GM10266 (cell line): Measurements from ENCODE around the gene OR9G4.

Experiments
- DNase-seq: peaks from one replicate; pipeline ENCODE4 v3.0.0; 2012; ENCODE audit errors: extremely low spot score
- TF ChIP-seq, protein P1 (sequence below): IDR thresholded peaks from 2 replicates; pipeline ENCODE4 v1.5.1; 2012; ENCODE audit warnings: mild to moderate bottlenecking, low read depth; ENCODE audit not compliant: control insufficient read depth, insufficient read depth; ENCODE audit errors: missing control alignments

OR9G4 gene

GRCh38 chr11:56700914-56701485 lies 47.5 kb downstream of the OR9G4 start:
- TF ChIP-seq, protein P1, sequence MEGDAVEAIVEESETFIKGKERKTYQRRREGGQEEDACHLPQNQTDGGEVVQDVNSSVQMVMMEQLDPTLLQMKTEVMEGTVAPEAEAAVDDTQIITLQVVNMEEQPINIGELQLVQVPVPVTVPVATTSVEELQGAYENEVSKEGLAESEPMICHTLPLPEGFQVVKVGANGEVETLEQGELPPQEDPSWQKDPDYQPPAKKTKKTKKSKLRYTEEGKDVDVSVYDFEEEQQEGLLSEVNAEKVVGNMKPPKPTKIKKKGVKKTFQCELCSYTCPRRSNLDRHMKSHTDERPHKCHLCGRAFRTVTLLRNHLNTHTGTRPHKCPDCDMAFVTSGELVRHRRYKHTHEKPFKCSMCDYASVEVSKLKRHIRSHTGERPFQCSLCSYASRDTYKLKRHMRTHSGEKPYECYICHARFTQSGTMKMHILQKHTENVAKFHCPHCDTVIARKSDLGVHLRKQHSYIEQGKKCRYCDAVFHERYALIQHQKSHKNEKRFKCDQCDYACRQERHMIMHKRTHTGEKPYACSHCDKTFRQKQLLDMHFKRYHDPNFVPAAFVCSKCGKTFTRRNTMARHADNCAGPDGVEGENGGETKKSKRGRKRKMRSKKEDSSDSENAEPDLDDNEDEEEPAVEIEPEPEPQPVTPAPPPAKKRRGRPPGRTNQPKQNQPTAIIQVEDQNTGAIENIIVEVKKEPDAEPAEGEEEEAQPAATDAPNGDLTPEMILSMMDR: no peak

GRCh38 chr11:56700242-56700913 lies 48.1 kb downstream of the OR9G4 start:
- TF ChIP-seq, protein P1: no peak
- no peak for DNase-seq

More at GRCh38 chr11:56700914-56701485, 47.5 kb downstream of the OR9G4 start:
- no peak for DNase-seq

DNA sequence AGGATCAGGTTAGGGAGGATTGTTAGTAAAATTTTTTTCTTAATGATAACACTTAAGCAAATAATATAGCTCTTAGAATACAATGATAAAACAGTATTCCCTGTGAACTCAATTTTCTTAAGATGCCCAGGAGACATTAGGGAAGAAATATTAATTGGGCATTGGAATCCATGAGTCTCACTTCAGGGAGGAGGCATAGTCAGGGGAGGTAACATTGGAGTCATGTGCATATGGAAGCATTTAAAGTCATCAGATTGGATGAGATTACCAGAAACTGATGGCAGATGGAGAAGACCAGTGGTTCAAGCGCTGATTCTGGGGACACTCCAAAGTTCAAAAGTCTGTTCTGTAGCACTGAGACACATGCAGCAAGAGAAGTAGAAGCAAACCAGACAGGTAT lies 49.7 kb downstream of the OR9G4 start, which contains the start of gene OR9G1:
Gene OR9G1, plus strand, starts transcription at position 301 of the 400 bp plus-strand sequence. CDS start 1,293 bp downstream, outside the sequence.
- TF ChIP-seq, protein P1: no peak
- no peak for DNase-seq

DNA sequence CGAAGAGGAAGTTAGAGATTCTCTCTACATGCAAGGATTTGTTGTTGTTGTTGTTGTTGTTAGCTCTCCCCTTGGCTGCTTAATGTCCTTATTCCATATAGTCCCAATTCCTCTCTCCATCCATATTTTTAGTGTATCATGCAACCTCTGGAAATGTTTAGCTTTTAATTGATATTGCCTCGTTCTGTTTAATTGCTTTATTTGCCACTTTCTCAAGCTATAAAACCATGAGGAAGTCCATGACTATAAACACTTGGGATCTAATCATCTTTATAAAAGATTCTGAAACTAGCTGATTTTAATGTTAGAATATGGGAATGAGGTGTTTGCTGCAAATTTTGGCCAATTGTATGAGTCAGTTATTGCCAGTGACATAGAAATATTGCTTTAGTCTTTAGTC lies 55.1 kb downstream of the OR9G4 start:
- TF ChIP-seq, protein P1: no peak
- no peak for DNase-seq
